Hematopoietic multipotent progenitor cell treated with erythropoietin and hydrocortisone succinate and interleukin-3 and kit ligand, for 8 days (in vitro differentiated cells): ENCODE results near the gene WDR33.
"Not testable (repeated sequence)": the region's sequence is repeated elsewhere in the genome, so short reads cannot be mapped to it uniquely, and the experiment has no call there.

Experiments
- DNase-seq: peaks from one replicate; pipeline ENCODE4 v3.0.0-alpha.2; 2015

Gene WDR33

GRCh38 chr2:127810619-127811396 is at the start of gene WDR33:
Gene WDR33, minus strand, starts transcription at chr2:127811171. Its CDS starts 40,190 bp downstream, at chr2:127770981.
- DNase-seq = peak; percentile 94

- DNase-seq = no peak
These were observed 49.2 kb upstream of the WDR33 start for GRCh38 chr2:127860130-127860529.

- DNase-seq = peak; percentile 75
These were observed 48.7 kb upstream of the WDR33 start for GRCh38 chr2:127859712-127860085.

GRCh38 chr2:127857265-127857808 is 46.4 kb upstream of the WDR33 start:
- peak; percentile 42 for DNase-seq

GRCh38 chr2:127853671-127854070 is 42.7 kb upstream of the WDR33 start:
- DNase-seq = no peak

GRCh38 chr2:127852388-127852787 is 41.4 kb upstream of the WDR33 start:
- no peak for DNase-seq

- DNase-seq = no peak
These were observed 37.0 kb upstream of the WDR33 start for GRCh38 chr2:127847931-127848330.

GRCh38 chr2:127844973-127845372 is 34.0 kb upstream of the WDR33 start:
- DNase-seq = no peak

GRCh38 chr2:127843677-127844076 is 32.7 kb upstream of the WDR33 start:
- DNase-seq = no peak

- DNase-seq = no peak
These were observed 30.7 kb upstream of the WDR33 start for GRCh38 chr2:127841466-127842178.

GRCh38 chr2:127840893-127841292 is 29.9 kb upstream of the WDR33 start:
- DNase-seq = no peak

- DNase-seq = no peak
These were observed 24.0 kb upstream of the WDR33 start for GRCh38 chr2:127834951-127835350.

GRCh38 chr2:127829845-127830246 is 18.9 kb upstream of the WDR33 start:
- no peak for DNase-seq

GRCh38 chr2:127826708-127827107 is 15.7 kb upstream of the WDR33 start:
- DNase-seq = not testable (repeated sequence)

- DNase-seq = no peak
These were observed 15.1 kb upstream of the WDR33 start for GRCh38 chr2:127826047-127826446.

GRCh38 chr2:127820080-127820668 is 9.2 kb upstream of the WDR33 start:
- no peak for DNase-seq

- no peak for DNase-seq
These were observed 7.9 kb upstream of the WDR33 start for GRCh38 chr2:127818794-127819425.

GRCh38 chr2:127818241-127818640 is 7.3 kb upstream of the WDR33 start:
- DNase-seq = no peak

GRCh38 chr2:127814677-127815076 is 3.7 kb upstream of the WDR33 start:
- no peak for DNase-seq

- not testable (repeated sequence) for DNase-seq
These were observed 1.5 kb upstream of the WDR33 start for GRCh38 chr2:127812441-127812840.

GRCh38 chr2:127811397-127812321 is 688 bp upstream of the WDR33 start:
- DNase-seq = no peak

GRCh38 chr2:127810156-127810618 is 784 bp downstream of the WDR33 start:
- DNase-seq = no peak
